ENCODE data around the gene SMG6. TPM values are rescaled to one million over a fixed set of nuclear protein-coding genes. Genes with fewer than 3 reads are reported as not detected.
A peak's percentile ranks its signal among the peaks of the same experiment; 100 is the strongest.

SMG6 gene
- total RNA-seq, 1 experiment from 2014 or later: 25.6 TPM

DNA sequence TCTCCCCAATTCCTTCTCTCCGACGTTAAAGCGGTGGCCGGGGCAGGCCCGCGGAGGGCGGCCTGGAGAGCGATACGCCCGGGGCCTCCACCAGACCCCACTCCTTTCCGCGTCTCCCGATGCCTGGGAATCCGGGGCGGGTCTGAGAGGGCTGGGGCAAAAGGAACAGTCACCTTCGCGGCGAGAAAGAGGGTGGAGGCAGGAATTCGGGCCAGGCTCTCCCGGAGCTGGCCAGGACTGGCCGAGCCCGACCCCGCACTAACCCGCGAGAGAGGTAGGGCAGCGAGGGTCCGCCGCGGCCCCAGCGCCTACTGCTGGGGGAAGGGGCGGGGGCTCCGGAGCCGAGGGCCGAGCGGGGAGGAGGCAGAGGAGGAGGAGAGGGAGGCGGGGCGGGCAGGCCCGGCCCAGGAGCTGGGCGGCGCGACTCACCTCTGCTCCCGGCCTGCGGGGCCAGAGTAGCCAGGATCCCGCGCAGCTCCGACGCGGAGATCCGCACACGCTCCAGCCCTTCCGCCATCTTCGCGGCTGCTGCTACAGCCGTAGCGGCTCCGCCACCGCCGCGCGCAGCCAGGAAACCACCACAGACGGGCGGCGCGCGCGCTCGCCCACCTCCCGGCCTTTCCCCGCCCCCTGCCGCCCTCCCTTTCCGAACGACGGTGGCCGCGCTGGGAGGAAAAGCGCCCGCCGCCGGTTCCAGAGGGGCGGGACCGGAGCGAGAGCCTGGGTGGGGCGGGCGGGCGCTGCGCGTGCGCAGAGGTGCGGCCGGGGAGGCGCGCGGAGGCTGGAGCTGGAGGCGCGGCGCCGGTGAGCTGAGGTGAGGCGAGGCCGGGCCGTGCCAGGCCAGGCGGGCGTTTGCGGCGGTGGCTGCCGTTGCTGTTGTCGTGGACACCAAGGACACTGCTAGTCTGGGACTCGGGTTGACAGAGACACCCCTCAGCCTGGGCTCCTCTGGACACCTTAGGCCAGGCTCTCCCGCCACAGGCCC is at the start of gene SMG6, which contains the start of gene SRR (continued):
- TF ChIP-seq E2F5 (CRISPR knock-in tag; IDR thresholded peaks at IDR 0.05) (peak; percentile 79; the same call in 1 of the 2 replicates), FOXK1 (CRISPR knock-in tag; IDR thresholded peaks at IDR 0.05) (no peak; the same call in 1 of the 2 replicates), E2F1 (CRISPR knock-in tag; IDR thresholded peaks at IDR 0.05) (0 out of 2 replicates have a peak, but pooled peaks have one; percentile 7)

GRCh38 chr17:2351269-2351668 is 47.7 kb upstream of the SMG6 start:
- Mint-ChIP-seq H3K27ac (0 out of 2 replicates have a peak overlapping the region, but pooled peaks have one; percentile 79), H3K4me3 (no peak overlapping the region), H3K9me3 (no peaks in the 10 kb centered on the region), H3K4me1 (peaks cover 29% of the 10 kb centered on the region), H3K36me3 (no peaks in the 10 kb centered on the region), H3K27me3 (ENCODE audit: low read depth) (no peaks in the 10 kb centered on the region)
- ChIA-PET POLR2A (interaction anchor here (1.1 kb wide), 1 partner anchor 15 kb away, joined by 6 read pairs; the partner anchor contains the start of genes SGSM2 and TSR1), CTCF (interaction anchor here (0.5 to 2.0 kb wide), 2 partner anchors 29 to 136 kb away, joined by 3 to 9 read pairs; no protein-coding TSS in a partner anchor)
- ATAC-seq: no peak
- TF ChIP-seq ATF1 (CRISPR knock-in tag; IDR thresholded peaks at IDR 0.05) (no peak), FOXP1 (CRISPR knock-in tag; IDR thresholded peaks at IDR 0.05; ENCODE audit: borderline replicate concordance) (no peak), ELF4 (CRISPR knock-in tag; IDR thresholded peaks at IDR 0.05; ENCODE audit: low read depth) (no peak), TP53 (CRISPR knock-in tag; IDR thresholded peaks at IDR 0.05) (no peak), ZNF232 (CRISPR knock-in tag; IDR thresholded peaks at IDR 0.05) (no peak), MYBL2 (CRISPR knock-in tag; IDR thresholded peaks at IDR 0.05) (no peak), ZNF512 (CRISPR knock-in tag; IDR thresholded peaks at IDR 0.05; ENCODE audit: borderline replicate concordance) (no peak), ZNF425 (CRISPR knock-in tag; conservative IDR thresholded peaks at IDR 0.05) (no peak), TEAD4 (CRISPR knock-in tag; IDR thresholded peaks at IDR 0.05) (no peak), NFATC4 (CRISPR knock-in tag; IDR thresholded peaks at IDR 0.05) (no peak), NFYB (CRISPR knock-in tag; conservative IDR thresholded peaks at IDR 0.05; ENCODE audit: low read depth) (no peak), E2F5 (CRISPR knock-in tag; IDR thresholded peaks at IDR 0.05) (no peak)
- TF ChIP-seq, protein P1, sequence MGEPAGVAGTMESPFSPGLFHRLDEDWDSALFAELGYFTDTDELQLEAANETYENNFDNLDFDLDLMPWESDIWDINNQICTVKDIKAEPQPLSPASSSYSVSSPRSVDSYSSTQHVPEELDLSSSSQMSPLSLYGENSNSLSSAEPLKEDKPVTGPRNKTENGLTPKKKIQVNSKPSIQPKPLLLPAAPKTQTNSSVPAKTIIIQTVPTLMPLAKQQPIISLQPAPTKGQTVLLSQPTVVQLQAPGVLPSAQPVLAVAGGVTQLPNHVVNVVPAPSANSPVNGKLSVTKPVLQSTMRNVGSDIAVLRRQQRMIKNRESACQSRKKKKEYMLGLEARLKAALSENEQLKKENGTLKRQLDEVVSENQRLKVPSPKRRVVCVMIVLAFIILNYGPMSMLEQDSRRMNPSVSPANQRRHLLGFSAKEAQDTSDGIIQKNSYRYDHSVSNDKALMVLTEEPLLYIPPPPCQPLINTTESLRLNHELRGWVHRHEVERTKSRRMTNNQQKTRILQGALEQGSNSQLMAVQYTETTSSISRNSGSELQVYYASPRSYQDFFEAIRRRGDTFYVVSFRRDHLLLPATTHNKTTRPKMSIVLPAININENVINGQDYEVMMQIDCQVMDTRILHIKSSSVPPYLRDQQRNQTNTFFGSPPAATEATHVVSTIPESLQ (CRISPR knock-in tag; IDR thresholded peaks at IDR 0.05): no peak
- TF ChIP-seq, protein P2, sequence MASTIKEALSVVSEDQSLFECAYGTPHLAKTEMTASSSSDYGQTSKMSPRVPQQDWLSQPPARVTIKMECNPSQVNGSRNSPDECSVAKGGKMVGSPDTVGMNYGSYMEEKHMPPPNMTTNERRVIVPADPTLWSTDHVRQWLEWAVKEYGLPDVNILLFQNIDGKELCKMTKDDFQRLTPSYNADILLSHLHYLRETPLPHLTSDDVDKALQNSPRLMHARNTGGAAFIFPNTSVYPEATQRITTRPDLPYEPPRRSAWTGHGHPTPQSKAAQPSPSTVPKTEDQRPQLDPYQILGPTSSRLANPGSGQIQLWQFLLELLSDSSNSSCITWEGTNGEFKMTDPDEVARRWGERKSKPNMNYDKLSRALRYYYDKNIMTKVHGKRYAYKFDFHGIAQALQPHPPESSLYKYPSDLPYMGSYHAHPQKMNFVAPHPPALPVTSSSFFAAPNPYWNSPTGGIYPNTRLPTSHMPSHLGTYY (CRISPR knock-in tag; IDR thresholded peaks at IDR 0.05): no peak
- DNase-seq (ENCODE audit: low spot score): no peak

Measured in WTC11 (cell line).